Skeletal muscle cell (primary cell): ENCODE results near the gene MSL1.
"Not testable (repeated sequence)": the region's sequence is repeated elsewhere in the genome, so short reads cannot be mapped to it uniquely, and the experiment has no call there.

Experiments
- DNase-seq: peaks from one replicate; pipeline ENCODE4 v3.0.0-alpha.2; 2010; ENCODE audit warnings: low read depth
- H3K4me3 ChIP-seq: 2 replicates; pipeline ENCODE4 v1.5.1; 2011; ENCODE audit warnings: low read depth, mild to moderate bottlenecking, control low read depth, low read length, moderate library complexity

Gene MSL1

GRCh38 chr17:40122999-40123810 lies 1.4 kb downstream of the MSL1 start:
- peak overlapping the region; percentile 90 for H3K4me3 ChIP-seq
- DNase-seq = no peak

GRCh38 chr17:40123811-40124114 lies 2.0 kb downstream of the MSL1 start:
- no peak for DNase-seq
- peak overlapping the region; percentile 90 for H3K4me3 ChIP-seq

GRCh38 chr17:40124279-40125141 lies 2.7 kb downstream of the MSL1 start:
- DNase-seq = no peak
- H3K4me3 ChIP-seq = peak overlapping the region; percentile 90

GRCh38 chr17:40129498-40129897 lies 7.7 kb downstream of the MSL1 start:
- DNase-seq = no peak
- no peak overlapping the region for H3K4me3 ChIP-seq

GRCh38 chr17:40130352-40131042 lies 8.7 kb downstream of the MSL1 start:
- DNase-seq = no peak
- no peak overlapping the region for H3K4me3 ChIP-seq

- no peak for DNase-seq
- no peak overlapping the region for H3K4me3 ChIP-seq
These were observed 12.4 kb downstream of the MSL1 start for GRCh38 chr17:40134184-40134583.

GRCh38 chr17:40135817-40136216 lies 14.0 kb downstream of the MSL1 start:
- DNase-seq = no peak
- H3K4me3 ChIP-seq = no peak overlapping the region

GRCh38 chr17:40139566-40140058 lies 17.8 kb downstream of the MSL1 start:
- DNase-seq = no peak
- peak overlapping the region; percentile 57 for H3K4me3 ChIP-seq

GRCh38 chr17:40143166-40143565 lies 21.4 kb downstream of the MSL1 start:
- not testable (repeated sequence) for H3K4me3 ChIP-seq, DNase-seq

GRCh38 chr17:40145476-40145875 lies 23.7 kb downstream of the MSL1 start:
- H3K4me3 ChIP-seq = no peak overlapping the region
- no peak for DNase-seq

GRCh38 chr17:40148527-40148926 lies 26.8 kb downstream of the MSL1 start:
- DNase-seq = no peak
- no peak overlapping the region for H3K4me3 ChIP-seq

GRCh38 chr17:40150276-40150675 lies 28.5 kb downstream of the MSL1 start:
- DNase-seq = no peak
- no peak overlapping the region for H3K4me3 ChIP-seq

GRCh38 chr17:40151414-40151963 lies 29.7 kb downstream of the MSL1 start:
- no peak overlapping the region for H3K4me3 ChIP-seq
- no peak for DNase-seq

GRCh38 chr17:40153603-40154236 lies 31.9 kb downstream of the MSL1 start:
- no peak for DNase-seq
- no peak overlapping the region for H3K4me3 ChIP-seq

GRCh38 chr17:40157973-40158372 lies 36.2 kb downstream of the MSL1 start:
- no peak for DNase-seq
- H3K4me3 ChIP-seq = no peak overlapping the region

GRCh38 chr17:40158438-40159013 lies 36.8 kb downstream of the MSL1 start:
- no peak for DNase-seq
- H3K4me3 ChIP-seq = no peak overlapping the region

GRCh38 chr17:40159456-40159855 lies 37.7 kb downstream of the MSL1 start:
- no peak for DNase-seq

GRCh38 chr17:40167685-40168261 lies 46.0 kb downstream of the MSL1 start:
- no peak overlapping the region for H3K4me3 ChIP-seq
- no peak for DNase-seq

More at GRCh38 chr17:40159456-40159855, 37.7 kb downstream of the MSL1 start:
- no peak overlapping the region for H3K4me3 ChIP-seq
